GM12874 (cell line): ENCODE results near the gene CYP2E1.

Experiments used
- TF ChIP-seq, protein P1 (sequence below): IDR thresholded peaks from 2 replicates; pipeline ENCODE4 v1.5.1; 2011; ENCODE audit warnings: low read depth, mild to moderate bottlenecking, control low read depth, low read length, moderate library complexity; ENCODE audit not compliant: insufficient read depth

Gene CYP2E1

DNA sequence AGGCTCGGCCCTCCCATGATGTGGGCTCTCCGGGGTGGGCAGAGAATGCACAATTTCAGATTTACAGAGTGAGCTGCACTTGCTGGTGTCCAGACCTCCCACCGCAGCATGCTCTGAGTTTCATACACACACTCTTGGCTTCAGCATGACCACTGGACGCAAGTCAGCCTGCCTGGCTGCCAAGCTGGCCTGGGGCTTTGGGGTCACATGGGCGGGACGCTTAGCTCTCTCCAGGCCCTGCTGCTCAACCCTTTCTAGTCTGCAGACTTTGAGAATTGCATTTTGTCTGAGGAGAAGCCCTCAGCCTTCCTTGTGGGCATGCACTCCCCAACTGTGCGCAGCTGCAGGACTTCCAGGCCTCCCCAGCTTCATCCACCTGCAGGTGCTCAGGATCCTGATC, 5.7 kb downstream of the CYP2E1 start:
- TF ChIP-seq, protein P1, sequence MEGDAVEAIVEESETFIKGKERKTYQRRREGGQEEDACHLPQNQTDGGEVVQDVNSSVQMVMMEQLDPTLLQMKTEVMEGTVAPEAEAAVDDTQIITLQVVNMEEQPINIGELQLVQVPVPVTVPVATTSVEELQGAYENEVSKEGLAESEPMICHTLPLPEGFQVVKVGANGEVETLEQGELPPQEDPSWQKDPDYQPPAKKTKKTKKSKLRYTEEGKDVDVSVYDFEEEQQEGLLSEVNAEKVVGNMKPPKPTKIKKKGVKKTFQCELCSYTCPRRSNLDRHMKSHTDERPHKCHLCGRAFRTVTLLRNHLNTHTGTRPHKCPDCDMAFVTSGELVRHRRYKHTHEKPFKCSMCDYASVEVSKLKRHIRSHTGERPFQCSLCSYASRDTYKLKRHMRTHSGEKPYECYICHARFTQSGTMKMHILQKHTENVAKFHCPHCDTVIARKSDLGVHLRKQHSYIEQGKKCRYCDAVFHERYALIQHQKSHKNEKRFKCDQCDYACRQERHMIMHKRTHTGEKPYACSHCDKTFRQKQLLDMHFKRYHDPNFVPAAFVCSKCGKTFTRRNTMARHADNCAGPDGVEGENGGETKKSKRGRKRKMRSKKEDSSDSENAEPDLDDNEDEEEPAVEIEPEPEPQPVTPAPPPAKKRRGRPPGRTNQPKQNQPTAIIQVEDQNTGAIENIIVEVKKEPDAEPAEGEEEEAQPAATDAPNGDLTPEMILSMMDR: no peak

DNA sequence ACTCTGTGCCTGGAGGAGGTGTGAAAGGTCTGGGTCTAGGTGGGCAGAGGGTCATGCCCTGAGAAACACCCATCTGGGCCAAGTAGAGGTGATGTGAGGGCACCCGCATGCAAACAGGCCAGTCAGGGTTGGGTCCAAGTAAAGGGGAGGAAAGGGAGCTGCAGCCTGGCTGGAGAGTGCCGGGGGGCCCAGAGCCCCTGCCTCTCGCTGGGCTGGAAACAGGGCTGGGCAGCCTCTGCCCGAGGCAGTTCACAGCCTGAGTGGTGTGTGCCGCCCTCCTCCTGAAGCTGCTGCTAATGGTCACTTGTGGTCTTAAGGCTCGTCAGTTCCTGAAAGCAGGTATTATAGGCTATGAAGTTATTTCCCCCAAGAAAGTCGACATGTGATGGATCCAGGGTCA, 7.3 kb downstream of the CYP2E1 start:
- TF ChIP-seq, protein P1: no peak

GRCh38 chr10:133536198-133536597, 9.0 kb downstream of the CYP2E1 start:
- TF ChIP-seq, protein P1: no peak

- TF ChIP-seq, protein P1: no peak
These were observed 10.7 kb downstream of the CYP2E1 start for GRCh38 chr10:133537546-133538545.

GRCh38 chr10:133544506-133544905, 17.3 kb downstream of the CYP2E1 start:
- TF ChIP-seq, protein P1: no peak

- TF ChIP-seq, protein P1: no peak
These were observed 27.4 kb downstream of the CYP2E1 start for GRCh38 chr10:133554600-133554999.

GRCh38 chr10:133555521-133555920, 28.4 kb downstream of the CYP2E1 start:
- TF ChIP-seq, protein P1: no peak
